ENCODE results near the gene CHTOP.

The CHTOP gene

GRCh38 chr1:153613406-153613805 is 20.5 kb upstream of the CHTOP start:
- DNase-seq (ENCODE audit: extremely low read depth, low read depth), result no peak
- TF ChIP-seq CTCF (IDR thresholded peaks at IDR 0.05; ENCODE audit: low read depth, low read length), result no peak

GRCh38 chr1:153614189-153614900 is 19.5 kb upstream of the CHTOP start:
- no peak; the same call in 1 of the 2 replicates for TF ChIP-seq CTCF (IDR thresholded peaks at IDR 0.05; ENCODE audit: low read depth, low read length)
- DNase-seq (ENCODE audit: extremely low read depth, low read depth), result no peak

DNA sequence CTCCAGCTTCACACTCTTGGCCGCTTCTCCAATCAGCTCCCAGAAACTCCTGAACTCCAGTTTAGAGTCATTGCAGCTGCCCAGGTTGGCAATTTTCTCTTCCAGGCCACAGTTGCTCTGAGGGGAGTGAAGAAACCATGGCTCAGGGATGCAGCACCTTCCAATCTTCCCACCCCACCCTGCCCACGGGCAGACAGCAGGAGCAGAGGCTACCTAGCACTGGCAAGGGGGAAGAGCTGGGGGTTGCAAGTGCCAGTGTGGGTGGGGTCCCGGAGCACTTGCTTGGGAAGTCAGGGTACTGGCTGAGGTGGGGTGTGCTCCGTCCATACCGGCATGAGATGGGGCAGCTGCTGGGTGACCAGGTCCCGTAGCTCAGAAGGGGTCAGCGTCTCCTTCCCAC is 19.0 kb upstream of the CHTOP start:
- DNase-seq (ENCODE audit: extremely low read depth, low read depth), result no peak
- TF ChIP-seq CTCF (IDR thresholded peaks at IDR 0.05; ENCODE audit: low read depth, low read length), result no peak

DNA sequence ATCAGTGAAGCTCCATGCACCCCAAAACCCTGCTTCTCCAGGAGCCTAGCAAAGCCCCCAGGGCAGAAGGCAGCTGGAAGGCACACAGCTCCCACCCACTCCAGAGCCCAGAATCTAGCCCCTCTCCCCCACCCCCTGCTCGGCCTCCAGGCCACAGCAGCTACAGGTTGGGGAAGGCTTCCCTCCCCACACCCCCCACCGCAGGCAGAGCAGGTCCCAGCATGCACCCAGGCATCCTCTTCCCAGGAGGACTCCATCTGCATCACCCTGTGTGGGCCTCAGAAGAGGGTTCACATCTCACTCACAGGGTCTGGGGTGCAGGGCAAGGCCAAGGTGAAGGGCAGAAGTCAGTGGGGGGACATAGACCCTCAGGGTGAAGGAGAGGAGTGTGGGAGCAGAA is 18.5 kb upstream of the CHTOP start:
- TF ChIP-seq CTCF (IDR thresholded peaks at IDR 0.05; ENCODE audit: low read depth, low read length), result no peak
- DNase-seq (ENCODE audit: extremely low read depth, low read depth), result no peak

DNA sequence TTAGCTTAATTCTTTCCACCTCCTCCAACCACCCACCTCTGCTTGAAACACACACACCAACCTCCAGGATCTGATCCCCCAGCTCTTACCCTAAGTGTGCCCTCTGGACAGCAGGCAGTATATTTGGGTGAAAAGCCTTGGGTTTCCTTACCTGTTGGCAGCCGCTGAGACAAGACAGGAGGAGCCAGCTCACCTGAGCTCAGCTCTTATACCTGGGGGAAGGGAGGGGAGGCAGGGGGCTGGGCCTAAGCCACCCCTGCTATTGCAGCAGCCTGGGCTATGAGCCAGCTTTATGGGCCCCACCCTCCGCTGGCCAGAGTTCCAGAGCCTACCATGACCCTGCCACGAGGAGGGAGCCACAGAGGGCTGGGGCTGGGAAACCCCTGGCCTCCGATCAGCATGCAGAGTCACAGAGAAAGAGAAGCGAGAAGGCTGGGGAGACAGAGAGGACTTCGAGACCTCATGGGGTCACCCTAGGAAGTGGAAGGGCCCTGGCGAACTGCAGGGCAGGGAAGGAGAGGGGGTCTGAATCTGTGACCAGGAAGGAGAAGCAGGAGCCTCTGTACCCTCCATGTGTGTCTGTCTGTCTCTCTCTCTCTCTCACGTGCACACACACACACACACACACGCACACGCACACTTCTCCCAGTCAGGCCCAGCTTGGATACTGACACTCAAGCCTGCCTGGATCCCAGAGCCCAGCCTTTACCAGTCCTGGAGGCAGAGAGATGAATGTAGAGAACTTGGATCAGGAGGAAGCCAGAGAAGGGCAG is 17.5 kb upstream of the CHTOP start, which contains the start of gene S100A14:
Gene S100A14, minus strand, starts transcription at position 182 of the 773 bp plus-strand sequence. CDS start 467 bp downstream, outside the sequence.
- no peak for TF ChIP-seq CTCF (IDR thresholded peaks at IDR 0.05; ENCODE audit: low read depth, low read length)

DNA sequence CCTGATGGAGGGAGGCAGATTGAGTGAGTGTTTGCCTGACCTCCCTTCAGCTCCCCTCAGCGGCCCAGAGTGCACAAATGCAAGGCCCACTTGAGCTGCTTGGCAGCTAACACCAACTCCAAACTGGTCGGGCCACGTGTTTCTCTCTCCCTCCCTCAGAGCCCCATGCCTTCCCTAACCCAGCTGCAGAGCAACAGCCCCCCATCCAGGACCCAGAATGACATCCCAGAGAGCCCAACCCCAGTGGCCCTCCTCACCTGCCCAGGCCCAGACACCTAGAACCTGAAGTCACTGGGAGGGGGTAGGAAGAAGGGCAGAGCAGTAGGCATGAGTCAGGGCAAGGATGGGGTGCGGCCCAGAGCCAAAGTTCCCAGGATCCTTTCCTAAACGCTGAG is 17.0 kb upstream of the CHTOP start:
- no peak for DNase-seq (ENCODE audit: extremely low read depth, low read depth)
- no peak for TF ChIP-seq CTCF (IDR thresholded peaks at IDR 0.05; ENCODE audit: low read depth, low read length)

More for the DNA sequence above, 17.5 kb upstream of the CHTOP start, which contains the start of gene S100A14:
- no peak for DNase-seq (ENCODE audit: extremely low read depth, low read depth)

DNA sequence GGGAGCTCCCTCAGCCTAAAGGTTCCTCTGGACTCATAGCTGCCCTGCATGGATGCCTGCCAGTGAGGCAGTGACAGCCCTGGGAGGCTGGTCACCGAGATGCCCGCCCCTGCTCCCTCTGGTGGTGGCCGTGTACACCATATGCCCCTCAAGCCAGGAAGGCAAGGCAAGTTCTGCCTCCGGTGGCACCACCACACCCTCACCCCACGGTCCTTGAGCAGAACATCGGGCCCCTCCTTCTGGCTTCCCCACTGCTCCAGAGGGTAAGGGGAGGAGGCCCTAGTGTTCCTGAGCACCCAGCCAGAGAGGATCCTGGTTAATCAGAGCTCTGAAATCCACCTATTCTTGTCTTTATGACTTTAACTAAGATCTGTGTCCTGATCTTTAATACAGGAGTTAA is 16.2 kb upstream of the CHTOP start:
- DNase-seq (ENCODE audit: extremely low read depth, low read depth), result peak; percentile 45
- peak; percentile 82 for TF ChIP-seq CTCF (IDR thresholded peaks at IDR 0.05; ENCODE audit: low read depth, low read length)

All from AG09319 (cell line).